ENCODE measurements around the gene ZNF672. TPM values are rescaled to one million over a fixed set of nuclear protein-coding genes. Genes with fewer than 3 reads are reported as not detected.

ZNF672 gene
- 10 to 100 TPM; 16.5 to 25.6 (median 19.7) TPM for total RNA-seq

GRCh38 chr1:248837781-248838356, at the start of gene ZNF672:
TSS of gene ZNF672 (plus strand) at chr1:248838224. CDS start at chr1:248847275, 9,051 bp downstream.
- no peak for TF ChIP-seq CTCF (IDR thresholded peaks at IDR 0.05; ENCODE audit: low read depth)

- TF ChIP-seq CTCF (IDR thresholded peaks at IDR 0.05; ENCODE audit: low read depth), result no peak
Observed at GRCh38 chr1:248788327-248788726, 49.7 kb upstream of the ZNF672 start.

- TF ChIP-seq CTCF (IDR thresholded peaks at IDR 0.05; ENCODE audit: low read depth), result no peak
Observed at GRCh38 chr1:248790456-248790855, 47.6 kb upstream of the ZNF672 start.

- no peak for TF ChIP-seq CTCF (IDR thresholded peaks at IDR 0.05; ENCODE audit: low read depth)
Observed at GRCh38 chr1:248791010-248791409, 47.0 kb upstream of the ZNF672 start.

- no peak for TF ChIP-seq CTCF (IDR thresholded peaks at IDR 0.05; ENCODE audit: low read depth)
Observed at GRCh38 chr1:248792342-248792741, 45.7 kb upstream of the ZNF672 start.

GRCh38 chr1:248793592-248793991, 44.4 kb upstream of the ZNF672 start:
- TF ChIP-seq CTCF (IDR thresholded peaks at IDR 0.05; ENCODE audit: low read depth), result no peak

- no peak for TF ChIP-seq CTCF (IDR thresholded peaks at IDR 0.05; ENCODE audit: low read depth)
Observed at GRCh38 chr1:248798791-248799190, 39.2 kb upstream of the ZNF672 start.
